ENCODE data around the gene SYNE3.

The SYNE3 gene

DNA sequence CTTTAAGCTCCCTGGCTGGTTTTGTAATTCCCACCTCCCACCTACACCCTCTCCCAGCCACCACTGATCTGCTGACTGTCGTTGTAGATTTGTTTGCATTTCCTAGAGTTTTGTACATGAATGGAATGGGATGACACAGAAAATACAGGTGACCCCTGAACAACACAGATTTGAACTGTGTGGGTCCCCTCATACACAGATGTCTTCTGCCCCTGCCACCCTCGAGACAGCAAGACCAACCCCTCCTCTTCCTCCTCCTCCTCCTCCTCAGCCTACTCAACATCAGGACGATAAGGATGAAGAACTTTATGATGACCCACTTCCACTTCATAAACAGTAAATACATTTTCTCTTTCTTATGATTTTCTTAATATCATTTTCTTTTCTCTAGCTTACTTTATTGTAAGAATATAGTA lies 28.8 kb downstream of the SYNE3 start:
- DNase-seq, result no peak

DNA sequence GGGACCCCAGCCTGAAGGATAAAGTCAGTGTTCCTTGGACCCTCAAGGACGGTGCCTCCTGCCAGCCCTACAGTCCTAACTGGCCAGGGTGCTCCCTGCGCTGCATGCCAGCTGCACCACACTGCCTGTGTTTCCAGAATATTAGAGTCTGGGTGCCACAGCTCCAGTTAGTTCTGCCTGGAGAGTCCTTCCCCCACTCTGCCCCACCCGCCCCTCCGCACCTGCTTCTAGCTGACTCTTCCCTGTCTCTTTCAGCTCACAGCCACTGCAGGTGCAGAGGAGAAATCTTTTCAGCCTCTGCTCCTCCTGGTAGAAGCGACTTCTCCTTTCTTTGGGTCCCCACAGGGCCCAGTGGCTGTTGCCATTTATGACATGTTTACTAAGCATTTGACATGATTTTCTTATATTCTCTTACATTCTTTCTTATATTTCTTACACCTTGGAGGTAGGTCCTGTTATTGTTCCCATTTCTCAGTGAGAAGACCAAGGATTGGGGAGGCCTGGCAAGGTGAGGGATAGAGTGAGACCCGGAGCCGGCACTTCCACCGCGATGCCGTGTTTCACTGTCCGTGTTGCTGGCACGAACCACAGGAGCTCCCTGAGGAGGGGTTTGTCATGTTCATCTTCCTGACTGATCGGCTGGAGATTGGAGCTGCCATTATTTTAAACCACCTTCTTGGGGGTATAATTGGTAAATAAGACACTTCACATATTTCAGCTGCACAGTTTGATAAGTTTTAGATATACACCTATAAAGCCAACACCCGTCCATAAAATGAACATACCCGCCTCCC lies 29.4 kb downstream of the SYNE3 start:
- DNase-seq, result no peak

DNA sequence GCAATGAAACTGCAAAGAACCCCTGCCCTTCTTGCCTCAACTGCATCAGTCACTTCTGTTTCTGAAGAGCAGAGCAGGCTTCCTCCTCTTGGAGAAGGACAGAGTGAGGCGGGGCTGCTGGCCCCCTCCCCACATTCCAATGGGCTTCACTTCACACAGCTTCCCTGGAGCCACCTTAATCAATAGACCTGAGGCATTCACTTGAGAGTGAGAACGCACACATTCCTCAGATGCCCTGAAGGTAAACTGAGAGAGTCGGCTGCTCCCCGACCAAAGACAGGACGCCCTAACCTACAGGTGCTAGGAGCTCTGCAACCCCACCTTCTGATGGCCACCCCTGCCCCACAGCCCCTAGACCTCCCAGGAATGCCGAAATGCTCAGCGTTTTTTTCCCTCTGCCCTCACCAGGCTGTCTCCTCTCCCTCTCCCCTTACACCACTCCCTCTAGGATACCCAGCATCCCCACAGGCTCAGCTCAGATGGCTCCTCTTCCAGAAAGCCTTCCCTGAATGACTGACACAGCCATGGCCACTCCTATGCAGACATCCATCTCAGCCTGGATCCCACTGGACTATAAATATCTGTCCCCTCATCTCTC lies 31.1 kb downstream of the SYNE3 start:
- no peak for DNase-seq

DNA sequence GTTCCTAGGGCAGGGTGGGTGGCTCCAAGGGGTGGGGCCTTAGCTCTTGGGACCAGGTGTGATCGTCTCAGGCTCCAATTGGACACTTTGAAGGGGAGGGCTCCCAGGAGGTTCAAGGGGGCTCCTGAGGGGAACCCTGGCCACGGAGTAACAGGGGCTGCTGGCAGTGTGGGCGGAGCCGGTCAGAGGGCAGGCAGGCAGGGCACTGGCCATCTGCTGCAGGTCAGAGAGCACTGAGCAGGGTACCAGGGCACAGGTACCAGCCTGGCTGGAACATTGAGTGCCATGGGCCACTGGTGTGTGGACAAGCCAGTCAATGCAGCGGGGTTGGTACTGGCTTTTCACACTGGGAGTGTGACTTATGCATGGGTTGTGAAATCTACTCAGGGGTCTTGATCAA lies 32.2 kb downstream of the SYNE3 start:
- DNase-seq, result no peak

DNA sequence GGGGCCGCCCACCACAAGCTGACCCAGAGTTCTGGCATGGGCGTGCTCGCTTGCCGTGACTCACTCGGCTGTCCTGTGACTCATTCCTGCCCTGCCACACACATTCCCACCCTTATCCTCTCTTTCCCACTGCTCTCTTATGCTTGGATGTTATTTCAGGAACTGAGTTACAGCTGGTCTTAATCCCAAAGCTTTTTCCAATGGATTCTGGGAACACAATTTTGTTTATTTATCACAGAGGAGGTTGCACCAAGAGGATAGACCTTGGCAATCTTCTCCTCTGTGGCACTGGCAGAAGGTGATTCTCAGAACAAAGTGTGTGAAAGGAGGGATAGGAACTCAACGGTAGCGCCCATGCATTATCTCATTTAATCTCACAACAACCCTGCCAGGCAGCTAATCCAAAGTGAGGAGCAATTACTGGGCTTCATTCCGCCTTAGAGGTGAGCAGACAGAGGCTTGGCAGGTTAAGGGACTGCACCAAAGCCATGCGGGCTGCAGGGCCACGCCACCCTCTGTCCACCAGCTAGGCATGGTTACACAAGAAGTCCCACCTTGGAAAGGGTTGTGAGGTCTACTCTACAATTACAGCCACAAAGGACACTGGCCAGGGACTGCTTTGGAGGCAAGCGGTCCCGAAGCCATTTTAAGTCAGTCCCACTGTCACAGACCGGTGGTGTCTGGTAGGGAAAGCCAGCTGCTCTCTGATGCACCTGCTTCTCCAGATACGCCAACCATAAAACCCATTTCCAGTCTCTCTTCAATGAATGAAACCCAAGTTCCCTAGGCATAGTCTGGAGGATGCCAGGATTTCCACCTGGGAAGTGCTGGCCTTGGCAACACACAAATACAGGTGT lies 32.9 kb downstream of the SYNE3 start:
- peak; percentile 22 for DNase-seq

DNA sequence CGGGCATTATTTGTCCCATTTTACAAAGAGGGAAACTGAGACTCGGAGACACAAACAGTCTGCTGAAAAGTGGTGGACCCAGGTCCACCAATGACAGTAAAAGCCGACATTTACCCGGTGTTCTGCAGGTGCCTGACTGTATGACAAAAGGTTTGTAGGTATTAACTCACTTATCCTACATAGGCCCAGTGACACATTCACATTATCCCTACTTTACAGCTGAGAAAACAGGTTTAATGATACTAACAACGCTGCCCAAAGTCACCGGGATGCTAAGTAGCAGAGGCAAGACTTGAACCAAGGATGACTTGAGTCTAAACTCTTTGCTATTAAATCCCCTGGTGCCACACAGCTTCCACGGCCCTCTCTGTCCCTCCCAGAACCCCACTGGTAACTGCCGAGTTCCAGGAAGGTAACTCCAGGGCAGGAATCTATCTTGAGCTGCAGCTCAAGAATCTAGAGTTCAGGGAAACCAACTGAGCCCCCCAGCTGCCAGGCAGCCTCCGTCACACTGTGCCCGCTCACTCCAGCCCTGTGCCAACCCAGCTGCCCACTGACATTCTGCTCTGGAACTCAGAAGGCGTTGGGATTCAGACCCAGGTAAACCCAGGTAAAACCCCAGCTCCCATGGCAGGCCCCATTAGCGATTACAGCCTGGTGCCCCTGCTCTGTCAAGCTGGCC lies 33.7 kb downstream of the SYNE3 start:
- no peak for DNase-seq

DNA sequence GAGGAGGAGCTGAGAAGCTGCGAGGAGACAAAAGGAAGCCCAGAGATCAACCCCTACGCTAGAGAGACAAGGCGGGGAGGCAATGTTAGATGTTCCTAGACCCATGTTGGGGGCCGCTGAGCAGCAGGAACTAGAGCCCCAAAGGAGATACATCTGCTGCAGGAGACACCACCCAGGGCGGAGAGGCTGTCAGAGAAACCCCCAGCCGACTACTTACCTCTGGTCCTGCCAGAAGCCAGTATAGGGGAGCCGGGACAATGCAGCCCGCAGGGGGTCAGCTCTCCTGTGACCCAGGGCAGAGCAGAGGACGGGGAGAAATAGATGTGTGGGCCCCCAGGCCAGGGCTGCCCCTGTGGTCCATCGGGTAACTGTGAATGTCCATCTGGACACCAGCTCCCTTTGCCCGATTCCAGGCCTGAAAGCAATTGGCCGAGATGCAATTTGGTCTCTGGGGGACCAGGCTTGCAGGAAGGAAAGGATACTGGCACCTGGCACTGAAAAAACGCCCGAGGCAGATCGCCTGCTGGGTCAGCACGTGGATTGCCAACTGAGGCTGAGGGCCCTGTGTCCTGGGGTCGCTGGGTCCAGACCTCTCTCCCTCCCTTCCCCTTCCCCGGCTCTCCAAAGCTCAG lies 34.9 kb downstream of the SYNE3 start:
- DNase-seq, result no peak

DNA sequence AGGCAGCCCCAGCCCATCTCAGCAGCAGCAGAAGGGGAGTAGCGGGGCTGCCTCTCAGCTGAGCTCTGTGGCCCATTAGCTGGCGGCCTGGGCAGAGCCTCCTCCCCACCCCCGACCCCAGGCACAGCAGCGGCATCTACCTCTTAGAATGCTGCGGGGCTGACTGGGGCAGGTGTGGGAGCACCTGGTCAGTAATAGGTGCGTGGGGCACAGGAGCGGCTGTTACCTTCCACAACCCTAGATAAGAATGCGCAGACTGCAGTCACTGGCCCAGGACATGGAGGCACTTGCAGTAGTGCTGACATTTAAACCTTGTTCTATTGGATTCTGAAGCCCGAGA lies 35.6 kb downstream of the SYNE3 start:
- no peak for DNase-seq

DNA sequence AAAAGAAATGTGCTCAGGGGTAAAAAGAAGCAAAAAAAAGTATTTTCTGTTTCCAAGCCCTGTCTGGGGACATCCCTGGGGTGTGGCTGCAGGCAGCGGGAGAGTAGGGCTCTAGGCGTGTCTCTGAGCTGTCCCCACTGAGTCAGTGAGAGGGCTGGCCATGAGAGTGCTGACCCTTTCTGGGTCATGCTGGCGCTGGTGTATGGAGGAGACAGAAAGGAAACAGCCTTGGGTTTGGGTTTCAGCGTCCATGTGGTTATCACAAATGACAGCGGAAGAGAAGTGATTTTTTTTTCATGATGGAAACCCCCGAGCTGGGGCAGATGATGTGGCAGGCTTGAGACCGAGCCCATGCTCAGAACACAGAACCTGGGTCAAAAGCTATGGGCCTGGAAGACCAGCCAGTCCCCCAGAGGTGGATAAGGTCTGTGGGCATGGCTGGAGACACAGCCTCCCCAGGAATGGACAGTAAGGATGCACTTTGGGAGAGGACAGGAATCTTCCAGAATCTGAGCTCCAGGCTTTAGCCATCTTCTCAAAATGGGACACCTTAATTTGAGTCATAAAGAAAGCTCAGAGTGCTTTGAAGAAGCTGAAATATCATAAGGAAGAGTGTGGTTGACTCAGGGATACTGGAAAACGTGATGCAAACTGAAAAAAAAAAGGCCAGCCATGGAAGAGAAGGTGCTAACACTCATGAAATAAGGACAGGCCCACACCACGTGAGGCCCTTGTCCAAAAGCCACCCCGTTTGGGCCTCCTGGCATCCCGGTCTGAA lies 36.2 kb downstream of the SYNE3 start:
- peak; percentile 21 for DNase-seq

DNA sequence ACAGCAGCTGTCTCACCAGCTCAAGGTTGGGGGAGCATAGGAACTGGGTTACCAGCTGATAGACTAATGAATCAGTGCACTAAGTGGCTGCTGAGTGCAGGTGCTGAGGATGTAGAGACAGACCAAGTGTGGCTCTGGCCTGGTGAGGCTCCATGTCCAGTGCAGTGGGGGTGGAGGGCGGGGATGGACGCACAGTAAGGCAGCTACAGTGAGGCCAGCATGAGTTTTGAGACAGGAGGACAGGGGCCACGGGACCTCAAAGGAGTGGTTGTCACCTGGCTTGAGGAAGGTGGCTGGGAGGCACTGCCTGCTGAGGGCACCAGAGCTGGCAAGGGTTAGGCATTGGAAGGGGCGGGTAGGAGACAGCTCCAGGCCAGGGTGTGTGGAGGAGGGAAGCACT lies 37.0 kb downstream of the SYNE3 start:
- DNase-seq, result no peak

DNA sequence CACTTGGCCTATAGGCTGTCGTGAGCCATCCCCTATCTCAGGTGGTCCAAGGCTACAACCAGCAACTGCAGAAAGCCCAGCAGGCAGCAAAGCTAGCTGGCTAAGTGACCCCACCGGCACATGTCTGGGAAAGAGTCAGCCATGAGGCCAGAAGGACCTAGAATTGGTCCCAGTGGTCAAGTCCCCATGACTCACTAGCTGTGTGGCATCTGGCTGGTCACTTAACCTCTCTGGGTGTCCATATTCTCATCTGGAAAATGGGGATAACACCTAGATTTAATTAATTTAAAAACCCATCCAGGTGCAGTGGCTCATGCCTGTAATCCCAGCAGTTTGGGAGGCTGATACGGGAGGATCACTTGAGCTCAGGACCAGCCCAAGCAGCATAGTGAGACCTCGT lies 37.6 kb downstream of the SYNE3 start:
- DNase-seq, result no peak

DNA sequence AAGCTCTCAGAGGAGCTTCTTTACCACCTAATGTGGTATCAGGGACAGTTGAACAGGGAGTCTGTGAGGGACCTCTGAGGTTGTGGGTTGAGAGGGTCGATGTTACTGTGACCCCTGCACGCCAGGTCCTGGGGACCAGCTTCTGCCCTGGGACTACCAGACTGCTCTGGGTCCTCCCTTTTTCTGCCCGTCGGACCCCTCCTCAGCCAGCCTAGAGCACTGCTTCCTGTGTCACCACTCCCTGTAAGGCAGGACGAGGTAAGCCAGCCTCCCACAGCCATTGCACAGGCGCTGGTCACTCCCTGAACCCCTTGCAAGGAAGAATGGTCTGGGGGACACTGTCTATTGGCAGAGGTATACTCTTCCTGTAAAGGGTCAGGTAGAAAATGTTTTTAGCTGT lies 38.1 kb downstream of the SYNE3 start:
- no peak for DNase-seq

DNA sequence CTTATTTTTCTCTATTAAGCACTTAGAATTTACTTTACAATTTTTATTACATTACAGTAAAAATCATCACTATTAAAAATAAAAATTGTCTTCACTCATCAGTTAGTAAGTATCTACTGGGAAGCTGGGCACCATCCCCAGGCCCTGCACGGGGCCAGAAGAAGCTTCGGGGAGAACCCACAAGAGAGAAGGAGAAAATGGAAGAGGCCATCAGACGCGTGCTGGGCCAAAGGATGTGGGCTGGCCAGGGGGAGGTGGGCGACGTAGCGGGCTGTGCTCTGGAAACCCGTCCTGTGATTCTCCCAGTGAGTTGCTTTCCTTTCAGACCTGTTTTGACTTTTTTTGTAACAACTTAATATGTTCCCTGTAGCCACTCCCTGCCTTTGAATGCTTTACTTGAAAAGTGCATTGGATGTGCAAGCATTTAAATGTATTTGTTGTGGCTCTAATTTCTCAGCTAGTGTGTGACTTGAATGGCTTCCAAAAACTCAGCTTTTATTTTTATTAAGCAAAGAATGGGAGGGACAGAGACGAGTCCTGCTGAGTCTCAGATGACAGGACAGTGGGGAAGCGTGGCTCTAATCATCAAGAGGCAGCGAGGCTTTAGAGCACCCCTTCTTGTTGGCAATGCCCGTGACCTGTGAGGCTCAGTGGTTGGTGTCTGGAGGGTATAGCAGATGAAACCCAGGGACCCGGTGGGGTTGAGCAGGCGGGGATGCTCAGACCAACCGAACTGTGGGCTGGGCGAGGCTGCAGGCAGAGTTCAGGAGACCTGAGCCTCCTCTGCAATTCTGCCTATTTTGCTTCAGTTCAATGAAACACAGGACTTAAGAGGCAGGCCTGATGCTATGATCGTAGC lies 38.8 kb downstream of the SYNE3 start:
- no peak for DNase-seq

DNA sequence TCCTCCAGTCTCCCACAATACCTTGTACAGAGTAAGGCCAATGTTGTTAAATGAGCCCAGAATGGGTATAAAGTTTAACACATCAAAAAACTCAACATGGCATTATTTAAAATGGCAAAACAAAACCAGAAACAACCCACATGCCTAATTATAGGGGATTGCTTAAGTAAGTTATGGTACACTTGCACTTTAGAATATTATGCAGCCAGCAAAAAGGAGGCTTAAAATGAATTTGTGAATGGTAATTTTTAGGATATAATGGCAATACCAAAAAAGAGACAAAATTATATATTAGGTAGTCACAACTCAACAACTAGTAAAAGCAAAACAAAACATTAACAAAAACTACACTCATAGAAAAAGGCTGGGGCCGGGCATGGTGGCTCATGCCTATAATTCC lies 39.7 kb downstream of the SYNE3 start:
- no peak for DNase-seq

DNA sequence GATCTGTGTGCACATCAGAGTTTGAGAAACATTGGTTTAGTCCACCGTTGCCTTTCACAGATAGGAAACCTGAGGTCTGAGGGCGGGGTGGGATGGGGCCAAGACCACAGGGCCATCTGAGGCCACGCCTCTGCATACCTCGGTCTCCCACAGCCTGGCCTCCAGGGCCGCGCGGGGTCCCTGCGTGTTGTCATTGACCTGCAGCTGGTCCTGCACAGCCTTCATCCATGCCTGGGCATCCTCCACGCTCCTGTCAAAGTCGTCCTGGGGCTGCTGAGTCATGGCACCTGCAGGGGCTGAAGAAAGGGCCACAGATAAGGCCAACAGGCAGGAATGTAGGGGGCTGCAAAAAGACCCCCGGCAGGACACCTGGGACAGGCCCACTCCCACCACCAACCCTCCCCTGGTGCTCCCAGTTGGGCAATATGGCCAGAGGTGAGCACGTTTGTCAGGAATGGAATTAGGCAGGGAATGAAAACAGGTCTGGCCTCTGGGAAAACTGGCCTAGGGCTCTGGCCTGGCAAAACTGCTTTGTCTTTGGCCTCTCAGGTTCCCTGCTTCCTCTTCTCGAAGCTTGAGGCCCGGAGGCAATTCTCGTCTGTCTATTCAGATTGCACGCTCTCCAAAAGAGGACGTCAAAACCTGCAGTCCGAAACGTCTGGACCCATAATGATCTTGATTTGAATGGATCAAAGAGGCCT lies 40.8 kb downstream of the SYNE3 start:
- DNase-seq, result no peak

DNA sequence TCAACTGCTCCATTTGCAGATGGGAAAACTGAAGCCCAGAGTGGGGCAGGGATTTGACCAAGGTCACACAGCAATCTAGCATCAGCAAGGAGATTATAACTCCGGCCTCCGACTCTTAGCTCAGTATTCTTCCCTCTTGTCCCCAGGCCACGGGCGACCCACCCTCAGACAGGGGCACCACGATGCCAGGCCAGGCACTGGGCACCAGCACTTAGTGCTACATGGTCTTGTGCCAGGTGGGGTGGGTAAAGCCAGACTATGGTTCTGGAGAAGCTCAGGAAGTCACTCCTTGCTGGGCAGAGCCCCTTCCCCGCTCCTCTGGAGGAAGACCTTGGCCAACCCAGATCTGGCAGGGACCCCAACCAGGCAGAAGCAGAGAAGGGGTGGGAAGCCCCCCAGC lies 41.5 kb downstream of the SYNE3 start:
- DNase-seq, result no peak

DNA sequence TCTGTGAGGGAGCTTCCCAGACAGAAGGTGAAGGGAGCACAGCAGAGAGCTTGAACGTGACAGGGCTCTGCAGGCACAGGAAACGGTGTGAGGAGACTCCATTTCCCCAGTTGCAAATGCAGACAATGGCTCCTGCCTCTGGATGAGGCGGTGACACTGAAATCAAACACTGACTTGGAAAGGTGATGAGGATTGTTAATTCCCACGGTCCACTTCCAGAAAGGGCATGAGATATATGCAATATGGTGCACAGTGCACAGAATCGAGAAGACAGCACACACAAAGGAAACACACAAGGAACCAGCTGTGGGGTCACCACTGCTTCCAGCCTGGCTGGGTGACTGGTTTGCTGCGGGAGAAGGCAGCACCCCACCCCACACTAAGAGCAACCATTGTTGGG lies 42.0 kb downstream of the SYNE3 start:
- no peak for DNase-seq

DNA sequence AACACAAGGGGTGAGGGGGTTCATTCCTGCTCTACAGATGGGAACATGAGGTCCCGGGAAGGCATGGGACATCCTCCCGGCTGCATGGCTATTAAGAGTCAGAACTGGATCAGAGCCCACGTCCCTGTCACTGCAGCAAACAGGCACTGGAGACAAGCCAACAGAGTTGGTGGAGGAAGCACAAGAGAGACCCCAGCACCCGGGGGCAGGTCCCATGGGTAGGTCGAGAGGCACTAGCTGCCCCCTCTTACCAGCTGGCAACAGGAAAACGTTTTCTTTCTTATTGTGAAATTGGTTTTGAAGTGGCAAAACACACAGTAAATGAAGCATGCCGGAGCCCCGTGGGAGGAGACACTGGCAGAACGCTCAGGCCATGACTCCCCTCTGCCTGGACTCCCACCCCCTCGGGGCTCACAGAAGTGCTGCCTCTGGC lies 43.6 kb downstream of the SYNE3 start:
- no peak for DNase-seq

DNA sequence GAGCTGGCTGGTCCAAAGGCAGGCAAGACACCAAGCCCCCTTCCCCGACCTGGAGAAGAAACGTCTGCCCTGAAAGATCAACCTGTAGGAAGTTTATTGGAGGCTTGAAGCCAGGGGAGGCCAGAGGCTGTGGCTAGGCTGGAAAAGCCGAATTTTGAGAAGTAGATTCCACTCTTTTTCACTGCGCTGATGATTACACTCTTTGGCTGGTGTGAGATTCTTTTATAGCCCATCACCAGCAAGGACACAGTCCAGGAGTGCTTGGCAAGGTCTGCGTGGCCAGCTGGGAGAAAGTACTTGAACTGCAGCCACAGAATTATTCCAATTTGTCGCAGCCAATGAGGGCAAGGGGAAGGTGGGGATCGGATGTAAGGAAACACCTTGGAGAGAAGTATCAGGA lies 45.0 kb downstream of the SYNE3 start:
- DNase-seq, result no peak

DNA sequence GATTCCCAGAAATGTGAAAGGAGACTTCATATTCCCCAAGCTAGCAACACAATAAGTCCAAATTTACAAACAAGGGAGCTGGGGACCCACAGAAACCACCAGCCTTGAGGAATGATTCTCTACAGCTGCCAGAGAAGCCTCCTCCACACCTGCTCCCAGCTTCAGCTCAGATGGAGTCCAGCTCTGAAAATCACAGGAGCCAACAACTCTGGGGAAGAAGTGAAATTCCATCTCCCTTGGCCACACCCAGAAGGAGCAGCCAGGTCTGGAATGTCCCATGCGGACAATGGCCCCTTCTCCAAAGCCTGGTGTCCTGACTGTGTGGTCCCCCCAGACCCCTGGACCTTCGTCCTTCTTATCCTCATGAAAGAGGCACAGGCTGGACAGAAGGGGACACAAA lies 45.4 kb downstream of the SYNE3 start:
- no peak for DNase-seq

DNA sequence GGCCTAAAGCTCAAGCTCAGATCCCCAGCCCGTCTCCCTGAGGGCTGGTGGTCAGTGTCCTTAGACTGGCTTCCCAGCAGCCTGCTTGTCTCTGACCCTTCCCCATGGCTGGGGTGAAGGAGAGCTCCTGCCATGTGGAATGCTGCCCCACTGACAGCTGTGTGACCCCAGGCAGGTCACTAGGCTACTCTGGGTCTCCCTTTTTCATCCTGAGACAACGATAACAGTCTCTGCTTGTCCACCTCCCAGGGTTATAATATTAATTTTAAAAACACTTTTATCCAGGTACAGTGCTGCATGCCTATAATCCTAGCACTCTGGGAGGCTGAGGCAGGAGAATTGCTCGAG lies 47.3 kb downstream of the SYNE3 start:
- no peak for DNase-seq

Data from eye (tissue), 1 donor.